Left lung (tissue), 10 donors: ENCODE measurements around the gene HSPBP1. TPM values are rescaled to one million over a fixed set of nuclear protein-coding genes. Genes with fewer than 3 reads are reported as not detected.

Experiments used
- ATAC-seq: fragments of 200-7000 bp; cut with Tn5 transposase; one replicate; pipeline ENCODE4 v1.9.1; 2020; ENCODE audit warnings: moderate library complexity
- DNase-seq, 4 donors: peaks; one replicate each; pipeline ENCODE4 v3.0.0-alpha.2; 2013 to 2020
- H3K27ac ChIP-seq, 2 donors: fragments of 200-600 bp; sonication (generic) in 1 of 2; one replicate each; pipeline versions ENCODE4 v1.5.0 to v1.8.0; 2020 to 2021
- H3K27me3 ChIP-seq, 2 donors: fragments of 200-600 bp; sonication (generic) in 1 of 2; one replicate each; pipeline versions ENCODE4 v1.5.0 to v1.8.0; 2020 to 2021
- H3K36me3 ChIP-seq, 2 donors: fragments of 200-600 bp; sonication (generic) in 1 of 2; one replicate each; pipeline versions ENCODE4 v1.5.0 to v1.8.0; 2020 to 2021
- H3K4me1 ChIP-seq, 2 donors: fragments of 200-600 bp; one replicate each; pipeline ENCODE4 v1.8.0; 2021
- H3K4me3 ChIP-seq, 2 donors: fragments of 200-600 bp; sonication (generic) in 1 of 2; one replicate each; pipeline versions ENCODE4 v1.5.0 to v1.8.0; 2020 to 2021; ENCODE audit warnings: mild to moderate bottlenecking in 1 of 2
- H3K9me3 ChIP-seq, 2 donors: fragments of 200-600 bp; sonication (generic) in 1 of 2; one replicate each; pipeline versions ENCODE4 v1.5.0 to v1.8.0; 2020 to 2021
- CTCF ChIP-seq, 2 donors: fragments of 200-600 bp; sonication (generic) in 1 of 2; IDR thresholded peaks; one replicate each; pipeline versions ENCODE4 v1.5.0 to v1.8.0; 2021; ENCODE audit warnings: antibody characterized with exemption in 2 of 2
- intact Hi-C, 2 donors: fragments of 100-400 bp; cut with DNase I; formaldehyde crosslinking; loops; one replicate each; pipeline versions ENCODE4 v1.11.2 to v1.14.2; 2022
- polyA plus RNA-seq, 6 donors: library from polyadenylated mRNA; unstranded; fragments of 120-200 nt; gene quantifications; one replicate each; pipeline ENCODE4 v1.2.1, GENCODE V29; 2013; ENCODE audit not compliant: insufficient read length in 6 of 6
- total RNA-seq, 2 donors: library from RNA; stranded (reverse); fragmentation: NEBNext Ultra II Directional; extraction: Animal tissue kit (Norgen Biotek cat#: 25700); gene quantifications; one replicate each; pipeline ENCODE4 v1.2.1, GENCODE V29; 2021
- donor health status: DM: no; HTN: yes; CAD: no.
- donor health status: DM: no; HTN: no; CAD: no.

HSPBP1 gene
- total and polyA plus RNA-seq, 8 donors, result 23.7 to 38.4 (median 29.7) TPM

GRCh38 chr19:55301459-55302317 lies 21.8 kb upstream of the HSPBP1 start:
- H3K27ac ChIP-seq, result no peak overlapping the region
- intact Hi-C loops, result loop anchor here in 1 of 2 donors (10.0 kb wide), 1 partner anchor 83 kb away; the partner anchor contains the start of genes RPL28 and TMEM238
- peak; percentile 99 for TF ChIP-seq CTCF (IDR thresholded peaks at IDR 0.05)
- ATAC-seq, result peak; percentile 98
- peaks cover 0 to 12% of the 10 kb centered on the region in 2 donors for H3K27me3 ChIP-seq
- H3K4me1 ChIP-seq, result peaks cover 0 to 10% of the 10 kb centered on the region in 2 donors
- H3K9me3 ChIP-seq, result no peaks in the 10 kb centered on the region
- no peaks in the 10 kb centered on the region for H3K36me3 ChIP-seq
- DNase-seq, result peak; percentile 77 to 97 (median 92)
- peak overlapping the region; percentile 5 to 26 for H3K4me3 ChIP-seq

- intact Hi-C loops, result loop anchor here in 1 of 2 donors (10.0 kb wide), 1 partner anchor 84 kb away; the partner anchor contains the start of genes RPL28 and TMEM238
- Histone ChIP-seq H3K27me3 (peaks cover 0 to 12% of the 10 kb centered on the region in 2 donors), H3K9me3 (no peaks in the 10 kb centered on the region), H3K4me1 (peaks cover 0 to 10% of the 10 kb centered on the region in 2 donors), H3K27ac (no peak overlapping the region), H3K4me3 (no peak overlapping the region), H3K36me3 (no peaks in the 10 kb centered on the region)
- no peak for ATAC-seq
- TF ChIP-seq CTCF (IDR thresholded peaks at IDR 0.05), result no peak
- DNase-seq, result no peak
Measured at GRCh38 chr19:55300886-55301458, 21.1 kb upstream of the HSPBP1 start.

GRCh38 chr19:55299991-55300390 lies 20.1 kb upstream of the HSPBP1 start:
- intact Hi-C loops, result loop anchor here in 1 of 2 donors (10.0 kb wide), 2 partner anchors 85 to 115 kb away; partner anchors contain the start of genes RPL28 and TMEM238
- H3K36me3 ChIP-seq, result no peaks in the 10 kb centered on the region
- no peak for TF ChIP-seq CTCF (IDR thresholded peaks at IDR 0.05)
- DNase-seq (no peak), ATAC-seq (no peak)
- no peak overlapping the region for H3K27ac ChIP-seq
- peaks cover 0 to 10% of the 10 kb centered on the region in 2 donors for H3K4me1 ChIP-seq
- H3K4me3 ChIP-seq, result no peak overlapping the region
- no peaks in the 10 kb centered on the region for H3K9me3 ChIP-seq
- H3K27me3 ChIP-seq, result peaks cover 0 to 12% of the 10 kb centered on the region in 2 donors

- no peaks in the 10 kb centered on the region for H3K36me3 ChIP-seq
- DNase-seq (no peak), ATAC-seq (no peak)
- intact Hi-C loops, result loop anchor here in 1 of 2 donors (10.0 kb wide), 1 partner anchor 118 kb away; no protein-coding TSS in a partner anchor
- H3K4me1 ChIP-seq, result peaks cover 0 to 10% of the 10 kb centered on the region in 2 donors
- no peak overlapping the region for H3K4me3 ChIP-seq
- no peaks in the 10 kb centered on the region for H3K9me3 ChIP-seq
- peaks cover 0 to 12% of the 10 kb centered on the region in 2 donors for H3K27me3 ChIP-seq
- TF ChIP-seq CTCF (IDR thresholded peaks at IDR 0.05), result no peak
- no peak overlapping the region for H3K27ac ChIP-seq
Measured at GRCh38 chr19:55297267-55297666, 17.4 kb upstream of the HSPBP1 start.
